NCI-H2081 treated with DMSO at 0.1 percent for 48 hours (cell line): ENCODE data around the gene NRM.
"Not testable (repeated sequence)": the region's sequence is repeated elsewhere in the genome, so short reads cannot be mapped to it uniquely, and the experiment has no call there.

Experiments used
- DNase-seq: peaks from one replicate; lab custom pipeline; 2025; lab: John Stamatoyannopoulos, UW

Gene NRM

DNA sequence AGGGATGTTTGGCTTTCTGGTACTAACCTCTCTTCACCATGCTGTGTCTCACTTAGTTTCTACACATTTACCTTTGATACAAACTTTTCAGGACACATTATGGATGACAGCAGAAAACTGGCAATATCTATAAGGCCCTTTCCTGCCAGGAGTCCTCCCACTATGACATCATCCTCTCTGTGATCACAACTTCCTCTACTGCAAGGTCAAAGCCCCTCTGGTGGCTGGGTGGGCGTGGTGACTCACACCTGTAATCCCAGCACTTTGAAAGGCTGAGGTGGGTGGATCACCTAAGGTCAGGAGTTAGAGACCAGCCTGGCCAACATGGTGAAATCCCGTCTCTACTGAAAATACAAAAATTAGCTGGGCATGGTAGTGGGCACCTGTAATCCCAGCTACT, 24.5 kb downstream of the NRM start:
- DNase-seq = not testable (repeated sequence)

DNA sequence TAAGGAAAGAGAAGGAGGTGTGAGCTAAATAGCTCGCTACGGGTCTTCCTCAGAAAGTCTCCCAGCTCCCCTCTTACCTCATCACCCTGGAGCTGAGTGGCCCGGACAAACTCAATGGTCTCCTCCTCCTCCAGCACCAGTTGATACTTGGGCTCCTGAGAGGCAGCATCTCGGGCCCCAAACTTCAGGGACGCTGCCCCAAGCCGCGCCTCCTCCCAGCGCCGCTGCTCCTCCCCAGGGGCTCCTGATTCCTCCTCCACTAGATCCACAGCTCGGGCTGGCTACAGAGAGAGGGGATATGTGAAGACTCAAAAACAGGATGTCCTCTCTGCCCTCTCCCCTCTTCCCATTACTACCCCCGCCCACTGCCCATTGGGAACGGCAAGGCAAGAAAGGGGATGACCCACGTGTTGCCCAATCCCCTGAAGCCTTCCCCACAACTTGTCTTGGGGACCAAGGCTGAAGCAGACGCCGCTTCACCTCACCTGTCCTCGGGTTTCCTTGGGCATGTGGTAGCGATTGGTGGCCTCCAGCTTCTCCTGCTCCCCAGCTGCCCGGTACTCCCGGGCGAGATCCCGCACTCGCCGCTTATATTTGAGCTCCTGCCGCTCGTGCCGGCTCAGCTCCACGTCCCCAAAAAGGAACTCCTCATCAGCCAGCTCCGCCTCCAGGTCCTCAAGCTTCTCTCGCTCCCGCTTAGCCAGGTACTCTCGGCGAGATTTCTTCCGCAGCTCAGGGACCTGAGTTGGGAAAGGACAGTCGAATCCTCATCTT, 25.6 kb downstream of the NRM start:
- no peak for DNase-seq

DNA sequence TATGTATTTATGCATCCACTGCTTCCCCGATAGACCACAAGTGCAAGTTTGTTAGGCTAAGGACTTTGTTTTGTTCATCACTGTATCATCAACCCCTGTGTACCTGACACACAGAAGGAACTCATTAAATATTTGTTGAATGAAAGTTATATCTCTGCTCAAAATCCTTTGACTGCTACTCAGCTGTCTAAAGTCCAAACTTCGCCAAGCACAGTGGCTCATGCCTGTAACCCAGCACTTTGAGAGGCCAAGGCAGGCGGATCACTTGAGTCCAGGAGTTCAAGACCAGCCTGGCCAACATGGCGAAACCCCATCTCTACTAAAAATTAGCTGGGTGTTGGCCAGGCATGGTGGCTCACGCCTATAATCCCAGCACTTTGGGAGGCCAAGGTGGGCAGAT, 32.9 kb downstream of the NRM start:
- not testable (repeated sequence) for DNase-seq

DNA sequence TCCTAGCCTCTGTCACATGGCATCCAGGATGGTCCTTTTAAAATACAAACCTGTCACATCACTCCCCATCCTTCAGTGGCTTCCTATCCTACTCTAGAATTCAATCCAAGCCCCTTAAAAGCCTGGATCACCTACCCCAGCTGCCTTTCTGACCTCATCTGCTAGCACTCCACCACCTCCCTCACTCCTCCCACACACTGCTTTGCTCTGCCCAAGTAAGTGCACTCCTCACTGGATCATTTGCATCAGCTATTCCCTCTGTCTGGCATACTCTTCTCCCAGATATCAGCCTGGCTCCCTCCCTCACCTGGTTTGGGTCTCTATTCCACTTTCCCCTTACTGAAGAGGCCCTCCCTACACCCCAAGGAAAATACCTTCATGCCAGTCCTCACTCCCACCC, 33.3 kb downstream of the NRM start:
- no peak for DNase-seq

DNA sequence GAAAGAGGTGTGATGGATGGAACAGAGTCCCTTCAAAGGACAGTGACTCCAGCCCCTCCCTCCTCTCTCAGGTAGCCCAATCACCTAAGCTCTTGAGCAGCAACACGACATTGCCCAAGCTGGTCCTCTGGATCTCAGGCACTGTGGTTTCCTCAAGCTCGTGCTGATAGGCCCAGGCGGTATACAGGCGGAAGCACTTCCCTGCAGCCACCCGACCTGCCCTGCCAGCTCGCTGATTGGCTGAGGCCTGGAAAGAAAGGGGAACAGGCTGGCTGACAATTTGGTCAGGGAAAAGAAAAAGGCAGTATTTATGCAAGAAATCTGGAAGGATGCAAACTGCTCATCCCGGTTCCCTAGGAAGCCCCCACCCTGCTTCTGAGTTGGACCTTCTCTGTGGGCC, 34.3 kb downstream of the NRM start:
- no peak for DNase-seq

DNA sequence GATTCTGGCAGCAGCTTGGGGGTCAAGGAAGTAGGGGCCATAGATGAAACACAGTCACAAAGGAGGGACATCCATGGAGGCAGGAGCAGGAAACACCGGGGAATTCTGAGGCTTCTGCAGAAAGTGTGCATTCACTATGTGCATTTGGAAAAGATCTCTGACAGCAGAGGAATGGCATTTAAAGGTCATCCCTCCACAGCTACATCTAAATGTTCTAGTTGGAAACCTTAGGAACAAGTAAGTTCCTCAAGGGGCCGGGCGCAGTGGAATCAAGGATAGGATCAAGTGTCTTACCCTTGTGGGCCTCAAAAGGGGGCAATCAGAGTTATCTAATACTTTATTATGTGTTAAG, 35.1 kb downstream of the NRM start:
- no peak for DNase-seq

DNA sequence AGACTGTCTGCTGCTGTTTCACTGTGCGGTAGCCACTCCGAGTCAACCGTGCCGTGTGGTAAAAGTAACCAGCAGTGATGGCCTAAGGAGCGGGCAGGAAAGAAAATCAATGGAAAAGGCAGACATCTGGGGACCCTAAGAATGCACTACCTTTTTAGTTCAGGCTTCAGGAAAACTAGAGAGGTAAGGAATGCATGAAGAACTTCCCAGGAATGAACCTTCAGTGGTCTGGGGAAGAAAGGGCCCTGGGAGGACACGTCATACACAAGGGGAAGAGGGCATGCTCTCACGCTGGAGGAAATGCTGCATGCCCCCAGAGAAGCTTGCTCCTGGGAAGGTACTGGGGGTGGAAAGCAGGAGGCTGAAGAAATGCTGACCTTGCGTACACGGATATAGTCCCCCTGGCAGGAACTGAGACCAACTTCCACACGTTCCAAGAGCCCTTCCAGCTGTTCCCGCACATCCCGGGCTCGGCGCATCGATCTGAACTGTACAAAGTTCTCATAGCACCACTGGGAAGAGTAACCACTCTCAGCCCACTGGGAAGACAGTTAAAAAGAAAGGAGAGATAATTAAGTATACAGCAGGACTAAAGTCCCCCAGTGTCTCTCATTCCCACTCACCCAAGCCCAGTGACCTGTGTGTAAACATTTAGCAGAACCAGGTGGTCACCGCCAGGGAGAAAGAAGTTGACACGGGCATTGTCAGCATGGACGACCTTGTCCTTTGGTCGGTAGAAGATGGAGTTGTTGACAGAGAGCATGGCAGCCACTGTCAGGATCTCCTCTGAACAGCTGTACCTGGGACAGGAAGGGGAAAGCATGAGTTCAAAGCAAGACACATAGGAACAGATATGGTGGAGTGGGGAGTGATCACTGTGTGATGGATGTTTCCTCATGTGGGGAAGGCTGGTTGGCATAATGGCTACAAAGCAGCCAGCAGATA, 35.7 kb downstream of the NRM start:
- no peak for DNase-seq

DNA sequence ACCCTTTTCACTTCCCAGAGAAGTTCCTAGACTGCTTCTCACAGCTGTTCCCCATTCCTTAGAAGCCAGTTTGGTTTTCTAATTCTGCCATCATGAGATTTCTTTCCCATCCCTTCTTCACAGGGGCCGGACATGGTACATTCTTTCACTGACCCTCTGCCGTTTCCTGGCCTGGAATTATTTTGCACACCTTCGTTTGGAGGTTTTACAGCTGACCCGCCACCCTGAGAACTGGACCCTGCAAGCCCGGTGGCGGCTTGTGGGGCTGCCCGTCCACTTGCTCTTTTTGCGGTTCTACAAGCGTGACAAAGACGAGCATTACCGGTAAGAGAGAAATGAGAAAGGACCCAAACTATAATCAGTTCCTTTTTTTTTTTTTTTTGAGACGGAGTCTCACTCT, 39.6 kb downstream of the NRM start:
- no peak for DNase-seq

DNA sequence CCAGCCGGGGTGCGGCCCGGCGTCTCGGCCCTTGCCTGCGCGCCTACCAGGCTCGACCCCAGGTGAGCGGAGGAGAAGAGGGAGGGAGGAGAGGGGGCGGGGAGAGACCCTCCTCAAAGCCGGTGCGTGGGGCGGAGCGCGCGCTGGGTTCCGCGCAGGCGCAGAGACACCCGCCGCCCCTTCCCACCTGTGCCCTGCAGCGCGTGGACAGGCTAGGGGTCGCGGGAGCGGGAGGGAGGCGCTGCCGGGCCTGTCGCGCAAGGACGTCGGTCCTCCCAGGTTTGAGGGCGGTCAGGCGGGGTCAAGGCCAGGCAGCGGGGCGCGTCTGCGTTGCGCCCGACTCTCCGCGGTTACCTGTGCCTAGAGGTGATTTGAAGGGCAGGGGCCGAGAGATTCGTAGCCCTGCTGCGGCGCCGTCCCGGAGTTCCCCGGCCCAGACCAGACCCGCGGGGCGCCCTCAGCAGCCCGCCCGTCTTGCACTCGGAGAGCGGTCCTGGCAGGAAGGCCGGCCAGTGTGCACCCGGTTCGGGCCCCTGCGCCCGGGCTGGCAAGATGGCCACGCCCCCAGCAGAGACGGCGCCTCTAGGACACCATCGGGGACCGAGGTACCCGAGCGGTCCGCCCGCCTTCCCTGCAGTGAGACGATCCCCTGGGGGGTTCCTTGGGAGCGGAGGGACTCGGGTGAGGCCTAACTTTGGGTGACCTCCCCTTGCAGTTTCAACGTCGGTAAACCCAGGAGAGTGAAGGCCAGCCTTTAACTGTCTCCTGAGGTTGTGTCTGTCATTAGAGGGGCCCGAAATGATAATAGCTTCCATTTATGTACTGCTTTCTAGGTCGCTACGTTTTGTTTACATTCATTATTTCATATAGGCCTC, 43.3 kb downstream of the NRM start:
- DNase-seq = peak; percentile 55

DNA sequence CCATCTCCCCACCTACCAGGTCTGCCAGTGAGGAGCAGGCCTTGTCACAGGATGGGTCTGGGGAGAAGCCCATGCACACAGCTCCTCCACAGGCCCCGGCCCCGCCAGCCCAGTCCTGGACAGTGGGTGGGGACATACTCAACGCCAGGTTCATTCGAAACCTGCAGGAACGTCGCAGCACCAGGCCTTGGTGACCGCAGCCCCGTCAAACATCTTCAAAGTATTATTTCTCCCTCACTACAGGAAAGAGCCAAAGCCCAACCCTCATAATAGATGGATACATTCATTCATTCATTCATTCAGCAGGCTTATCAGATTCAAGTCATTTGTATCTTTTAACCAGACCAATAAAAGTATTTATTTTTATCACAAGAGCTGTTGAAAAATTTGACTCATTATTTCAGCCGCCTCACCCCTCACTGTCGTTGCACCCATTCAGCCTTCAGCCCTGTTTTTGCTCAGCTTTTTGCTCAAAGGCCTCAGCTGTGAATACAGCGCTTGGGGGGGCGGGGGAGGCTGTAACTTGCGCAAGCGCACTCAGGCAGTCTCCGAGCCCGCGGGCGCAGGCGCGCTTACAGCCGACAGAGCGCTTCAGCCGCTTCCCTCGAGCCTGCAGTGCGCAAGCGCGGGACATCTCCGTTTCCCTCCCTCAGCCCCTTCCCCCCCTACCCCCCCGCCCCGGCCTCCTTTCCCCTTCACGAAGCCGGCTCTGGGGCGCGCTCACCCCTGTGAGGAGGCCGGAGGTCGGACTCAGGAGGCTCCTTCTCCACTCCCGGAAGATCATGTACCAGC, 44.1 kb downstream of the NRM start, which contains the start of gene C6orf136:
TSS of gene C6orf136 (plus strand) at position 684 of the 792 bp plus-strand sequence. CDS start at position 783, 99 bp downstream.
- peak; percentile 76 for DNase-seq

DNA sequence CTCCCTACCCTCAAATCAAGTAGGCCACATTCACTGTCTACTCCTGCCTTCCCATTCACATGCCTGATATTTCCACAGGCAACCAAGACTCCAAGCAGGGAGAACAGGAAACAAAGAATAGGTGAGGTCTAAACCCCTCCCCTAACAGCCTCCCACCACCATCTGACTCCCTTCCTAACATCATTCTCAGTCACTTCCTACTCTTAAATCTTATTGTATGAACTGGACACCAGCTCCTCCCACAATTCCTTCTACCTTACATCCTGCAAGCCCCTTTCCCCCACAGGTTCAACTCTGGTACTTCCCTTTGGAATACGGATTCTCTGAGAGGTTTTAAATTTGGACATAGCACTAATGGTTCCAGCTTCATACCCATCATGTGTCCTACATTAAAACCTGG, 44.8 kb downstream of the NRM start:
- no peak for DNase-seq

DNA sequence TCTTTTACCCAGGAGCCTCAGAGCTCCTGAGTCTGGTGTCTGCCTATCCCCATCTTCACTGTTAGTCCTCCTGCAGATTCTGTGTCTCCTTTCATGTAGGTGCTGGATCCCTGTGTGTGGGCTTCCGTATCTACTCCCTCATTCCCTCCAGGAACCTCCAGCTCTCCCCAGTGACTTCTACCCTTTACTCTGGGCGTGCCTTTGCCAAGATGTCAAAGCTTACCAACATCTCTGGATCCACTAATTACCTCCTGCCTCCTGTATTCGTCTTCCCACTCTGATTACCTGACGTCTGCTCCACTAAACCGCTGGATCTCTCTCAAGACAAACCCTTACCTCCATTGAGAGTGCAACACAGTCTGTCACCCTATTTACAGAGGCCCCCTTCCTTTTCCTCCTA, 46.0 kb downstream of the NRM start:
- no peak for DNase-seq

DNA sequence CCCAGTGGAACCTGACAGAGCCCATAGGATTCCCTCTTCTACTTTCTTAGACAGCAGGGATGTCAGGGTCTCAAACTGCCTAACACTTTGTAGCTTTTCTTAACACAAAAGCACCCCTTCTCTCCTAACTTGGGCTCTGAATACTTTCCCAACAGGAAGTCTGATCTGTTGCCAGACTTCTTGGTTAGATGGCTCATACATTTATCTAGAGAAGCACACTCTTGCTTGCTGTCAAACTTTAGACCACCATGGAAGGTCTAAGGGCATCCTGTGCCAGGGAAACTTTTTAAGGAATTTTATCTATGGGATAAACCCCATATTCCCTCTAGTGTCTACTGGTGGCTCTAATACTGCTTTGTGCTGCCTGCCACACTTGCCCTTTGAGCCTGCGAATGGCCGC, 47.1 kb downstream of the NRM start:
- DNase-seq = no peak

DNA sequence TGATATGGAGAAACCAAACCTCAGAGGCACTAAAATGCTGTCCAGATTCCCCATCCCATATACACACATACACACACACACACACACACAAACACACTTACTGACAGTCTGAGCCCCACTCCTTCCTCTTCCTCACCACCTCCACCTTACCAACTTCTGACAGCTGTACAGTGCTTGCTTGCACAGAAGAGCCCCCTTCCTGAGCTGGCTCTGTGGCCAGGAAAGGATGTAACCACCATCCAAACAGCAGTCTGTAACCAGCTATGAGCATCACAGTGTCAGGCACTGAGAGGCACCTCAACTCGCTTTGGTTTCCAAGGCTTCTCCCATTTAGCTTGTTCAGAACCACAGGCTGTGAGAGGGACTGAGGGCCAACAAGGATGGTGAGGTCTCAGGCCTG, 49.7 kb downstream of the NRM start:
- no peak for DNase-seq

DNA sequence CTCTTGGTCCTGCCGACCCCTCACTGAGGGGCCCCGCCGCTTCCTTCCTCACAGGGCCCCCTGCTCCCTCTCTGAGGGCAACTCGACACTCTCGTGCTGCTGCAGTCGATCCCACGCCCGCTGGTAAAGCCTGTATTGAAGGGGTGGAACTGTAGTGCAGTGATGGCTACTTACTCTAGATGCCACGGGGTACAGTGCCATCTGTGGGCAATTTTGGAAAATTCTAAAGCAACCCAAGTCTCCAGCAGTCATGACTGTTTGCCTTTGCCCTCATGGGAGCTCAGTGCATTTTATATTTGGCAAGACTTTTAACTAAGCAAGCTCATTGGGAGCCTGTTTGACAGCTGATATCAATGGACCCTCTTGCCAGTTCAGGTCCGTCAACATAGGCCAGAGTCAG, 50.3 kb downstream of the NRM start:
- no peak for DNase-seq
